GM19438 (cell line): ENCODE data around the gene TMEM229B.
A peak's percentile ranks its signal among the peaks of the same experiment; 100 is the strongest.

Experiments used
- ATAC-seq: cut with Tn5 transposase; IDR thresholded peaks from one replicate; pipeline ENCODE4 v1.9.1; 2021; ENCODE audit warnings: low read depth; ENCODE audit not compliant: unreplicated experiment

Gene TMEM229B

DNA sequence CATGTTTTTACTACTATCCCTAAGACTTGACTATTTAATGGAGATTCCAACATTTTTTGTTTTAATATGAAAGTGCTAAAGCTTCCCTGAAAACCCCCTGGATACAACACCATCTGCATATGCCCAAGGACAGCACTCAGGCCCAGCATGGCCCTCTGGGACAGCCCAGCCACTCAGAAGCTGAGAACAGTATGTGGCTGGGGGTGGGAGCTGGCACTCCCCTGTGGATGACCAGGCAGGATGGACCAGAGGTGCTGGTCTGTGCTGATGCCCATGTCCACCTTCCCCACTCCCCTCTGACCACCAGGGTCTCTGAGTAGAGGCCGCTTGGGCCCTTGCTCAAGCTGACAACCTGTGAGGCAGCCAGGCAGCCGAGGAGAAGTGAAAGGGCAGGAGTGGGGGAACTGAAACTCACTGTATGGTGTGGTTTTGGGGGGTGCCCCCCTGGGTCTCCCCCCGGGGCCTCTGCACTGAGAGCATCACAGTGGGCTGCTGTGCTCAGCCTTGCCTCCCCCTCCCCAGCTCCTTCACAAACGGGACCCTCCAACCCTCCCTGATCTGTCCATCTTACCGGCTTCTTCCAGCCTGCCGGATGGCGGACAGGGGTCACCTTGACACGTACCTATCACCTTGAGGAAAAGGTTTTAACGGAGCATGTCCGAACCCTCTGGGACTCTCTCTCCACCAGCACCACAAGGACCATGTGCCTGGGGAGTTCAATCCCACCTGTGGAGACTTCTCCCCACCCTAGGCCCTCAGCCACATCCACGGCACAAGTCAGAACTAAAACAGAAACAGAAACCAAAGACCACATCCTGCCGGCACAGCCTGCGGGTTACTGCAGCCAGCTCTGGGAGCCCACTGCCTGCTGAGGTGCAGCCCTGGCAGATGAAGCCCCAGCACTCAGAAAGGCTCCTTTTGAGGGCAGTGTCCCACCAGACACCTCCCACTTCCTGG lies at the start of gene TMEM229B:
Gene TMEM229B (minus strand): TSS at position 785 of the 957 bp plus-strand sequence. CDS start 14,798 bp downstream, outside the sequence.
- ATAC-seq = peak; percentile 92

DNA sequence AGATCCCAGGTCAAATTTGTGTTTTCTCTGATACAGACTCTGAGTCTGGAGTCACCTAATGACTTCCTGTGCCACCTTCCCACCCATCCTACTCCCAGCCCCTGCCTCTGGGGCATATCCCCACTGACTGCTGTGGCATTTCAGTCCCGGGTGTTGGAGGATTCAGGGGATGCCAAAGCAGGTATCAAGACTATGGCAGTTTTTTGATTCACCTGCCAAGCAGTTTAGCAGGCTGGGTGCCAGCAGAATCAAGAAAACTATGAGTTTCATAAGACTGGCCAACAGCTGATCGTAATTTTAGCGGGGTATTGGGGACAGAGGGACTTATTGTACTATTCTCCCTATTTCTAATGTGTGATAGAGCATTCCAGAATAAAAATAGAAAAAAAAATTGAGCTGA lies 49.2 kb upstream of the TMEM229B start:
- ATAC-seq = no peak

DNA sequence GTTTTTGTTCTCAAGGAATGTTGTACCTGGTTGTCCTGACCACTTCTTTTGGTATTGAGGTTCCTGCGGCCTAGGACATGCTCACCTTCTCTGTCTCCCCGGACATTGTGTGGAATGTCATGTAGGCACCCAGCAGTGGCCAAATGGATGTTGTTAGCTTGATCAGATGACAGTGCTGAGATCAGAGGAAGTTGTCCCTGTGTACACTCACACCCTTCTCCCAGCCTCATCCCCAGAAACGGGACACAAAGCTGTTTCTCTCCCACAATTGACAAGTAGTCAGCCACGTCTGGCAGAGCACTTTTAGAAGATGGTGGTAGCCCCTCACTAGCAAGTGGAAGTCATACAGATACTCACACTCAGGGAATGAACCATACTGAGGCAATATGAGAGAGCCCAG lies 47.6 kb upstream of the TMEM229B start:
- ATAC-seq = no peak

DNA sequence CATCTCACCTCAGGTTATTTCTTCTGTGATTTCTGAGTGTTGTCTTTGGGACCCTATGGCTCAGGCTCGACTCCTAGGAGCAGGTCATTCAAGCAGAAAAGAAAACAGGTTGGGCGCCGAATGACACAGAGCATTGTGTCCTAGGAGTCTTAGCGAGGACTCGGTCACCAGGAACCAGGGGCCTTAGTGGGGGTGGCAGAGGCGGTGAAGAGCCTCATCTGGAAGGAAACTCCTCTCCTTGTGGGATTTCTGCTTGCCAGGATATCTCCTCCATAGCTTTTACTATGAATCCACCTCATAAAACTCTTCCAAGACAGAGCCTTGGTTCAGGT lies 45.2 kb upstream of the TMEM229B start:
- no peak for ATAC-seq

DNA sequence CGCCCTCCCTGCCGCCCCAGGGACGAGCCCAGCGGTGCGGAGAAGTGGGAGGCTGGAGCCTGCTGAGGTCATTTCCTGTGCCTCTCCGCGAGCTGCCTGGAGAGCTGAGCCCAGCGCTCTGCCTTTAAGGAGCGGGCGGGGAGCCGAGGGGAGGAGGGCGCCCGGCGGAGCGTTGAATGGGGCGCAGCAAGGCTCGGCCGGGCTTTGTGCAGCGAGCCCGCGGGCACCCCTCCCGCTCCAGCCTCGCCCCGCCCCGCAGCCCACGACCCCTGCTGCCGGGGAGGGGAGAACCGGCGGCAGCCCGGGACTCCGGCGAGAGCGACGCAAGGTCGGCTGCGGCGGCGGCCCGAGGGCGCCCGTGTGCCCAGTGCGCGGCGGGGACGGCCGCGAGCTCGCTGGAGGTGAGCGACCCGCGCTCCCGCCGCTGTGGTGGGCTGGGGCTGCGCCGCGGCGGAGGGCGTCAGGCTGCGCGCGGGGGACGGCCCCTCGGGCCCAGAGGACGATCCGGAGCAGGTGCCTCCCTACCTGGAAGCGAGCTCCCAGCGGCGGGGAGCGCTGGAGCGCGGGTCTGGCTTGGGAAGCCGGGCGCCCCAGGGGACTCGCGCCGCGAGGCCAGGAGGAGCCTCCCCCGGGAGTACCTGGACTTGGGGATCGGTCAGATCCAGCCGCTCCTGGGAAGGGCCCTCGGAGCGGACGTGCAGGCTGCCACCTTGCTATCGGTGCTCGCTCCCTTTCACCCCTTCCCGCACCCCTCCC lies 44.7 kb upstream of the TMEM229B start, which contains the start of gene PLEKHH1:
Gene PLEKHH1 (plus strand): TSS at position 293 of the 756 bp plus-strand sequence. CDS start 8,578 bp downstream, outside the sequence.
- ATAC-seq = peak; percentile 80

DNA sequence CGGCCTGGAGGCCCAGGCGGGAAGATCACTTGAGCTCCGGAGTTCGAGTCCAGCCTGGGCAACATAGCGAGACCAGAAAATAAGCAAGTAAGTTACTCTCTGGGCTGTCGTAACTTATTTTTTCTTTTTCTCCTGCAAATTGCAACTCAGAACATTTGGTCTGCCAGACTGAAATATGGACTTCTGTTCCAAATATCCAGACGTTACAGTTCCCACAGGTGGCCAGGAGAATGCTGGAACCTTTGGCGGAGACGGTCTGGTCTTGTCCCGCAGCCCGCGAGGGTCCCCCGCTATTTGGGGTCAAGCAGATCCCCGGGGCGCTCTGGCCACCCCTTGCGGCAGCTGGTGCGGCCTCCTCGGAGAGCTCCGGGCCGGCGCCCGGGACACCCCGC lies 44.1 kb upstream of the TMEM229B start:
- ATAC-seq = no peak

DNA sequence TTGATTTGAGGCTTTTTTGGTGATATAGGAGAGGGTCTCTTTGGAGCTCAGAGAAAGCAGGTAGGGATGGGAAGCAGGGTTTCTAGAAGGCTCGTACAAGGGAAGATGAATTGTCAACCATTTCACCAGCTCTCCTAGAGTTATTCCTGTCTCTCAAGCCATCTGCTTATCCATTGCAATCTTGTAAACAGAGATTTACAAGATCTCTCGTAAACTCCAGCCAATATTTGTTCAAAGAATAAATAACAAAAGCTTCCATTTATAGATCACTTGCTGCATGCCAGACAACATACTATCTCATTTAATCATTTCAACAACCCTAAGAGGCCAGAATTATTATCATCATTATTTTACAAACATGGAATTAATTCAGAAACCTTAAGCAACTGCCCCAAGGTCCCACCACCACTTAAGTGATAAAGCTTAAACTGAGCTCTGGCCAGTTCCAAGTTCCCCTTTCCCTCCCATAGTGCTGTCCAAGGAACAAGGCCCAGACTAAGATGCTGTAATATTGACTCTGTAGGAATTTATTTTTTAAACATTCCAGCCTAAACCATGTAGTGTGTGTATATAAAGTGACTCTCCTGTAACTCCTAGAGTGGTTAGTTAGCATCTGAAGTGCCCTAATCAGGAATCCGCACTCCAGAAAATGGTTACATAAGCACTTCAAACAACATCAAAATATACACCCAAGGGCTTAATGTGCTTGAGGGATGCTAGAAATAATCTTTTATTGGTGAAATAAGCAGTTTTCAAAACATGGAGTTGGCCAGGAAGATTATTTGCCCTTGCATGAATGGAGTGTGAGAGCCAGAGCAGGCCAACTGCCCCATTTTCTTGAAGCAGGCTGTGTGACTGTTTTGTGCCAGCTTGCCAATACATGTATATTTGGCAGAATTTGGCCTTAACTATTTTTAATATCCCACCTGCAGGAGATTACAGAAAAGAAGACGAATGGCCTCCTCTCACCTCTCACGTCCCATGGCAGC lies 41.7 kb upstream of the TMEM229B start:
- no peak for ATAC-seq

DNA sequence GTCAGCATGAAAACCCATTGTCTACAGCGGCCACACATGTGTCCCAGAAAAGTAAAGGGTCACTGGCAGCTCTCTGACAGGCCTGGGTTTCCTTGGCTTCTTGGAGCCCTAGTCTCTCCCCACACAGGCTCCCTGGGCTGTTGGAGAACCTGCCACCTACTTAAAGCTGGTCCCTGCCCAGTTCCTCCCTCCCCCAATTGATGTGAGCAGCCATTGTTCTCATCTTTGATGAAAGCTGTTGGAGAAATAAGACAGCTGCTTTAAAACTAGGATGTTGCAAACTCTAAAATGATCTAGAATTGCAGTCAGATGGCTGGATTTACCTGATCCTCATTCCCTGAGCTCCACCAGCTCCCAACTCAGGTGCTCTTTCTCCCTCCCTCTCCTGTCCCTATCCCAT lies 39.8 kb upstream of the TMEM229B start:
- no peak for ATAC-seq

DNA sequence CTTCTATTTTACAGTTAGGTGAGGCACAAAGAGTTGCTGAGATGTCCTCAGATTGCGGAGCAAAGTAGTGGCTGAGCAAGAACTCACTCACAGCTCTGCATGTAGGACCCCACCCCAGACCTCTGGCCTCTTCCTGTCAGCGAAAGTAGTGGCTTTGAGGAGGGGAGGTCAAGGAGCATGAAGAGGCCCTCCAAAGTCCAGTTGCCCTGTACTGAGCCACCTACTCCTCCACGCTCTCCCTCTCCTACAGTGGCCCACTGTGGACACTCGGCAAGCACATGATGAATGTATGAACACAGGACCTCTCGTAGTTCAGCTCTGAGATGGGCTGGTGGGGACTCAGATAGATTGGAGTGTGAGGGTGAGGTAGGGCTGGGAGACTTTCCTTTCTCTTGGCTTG lies 39.2 kb upstream of the TMEM229B start:
- no peak for ATAC-seq

DNA sequence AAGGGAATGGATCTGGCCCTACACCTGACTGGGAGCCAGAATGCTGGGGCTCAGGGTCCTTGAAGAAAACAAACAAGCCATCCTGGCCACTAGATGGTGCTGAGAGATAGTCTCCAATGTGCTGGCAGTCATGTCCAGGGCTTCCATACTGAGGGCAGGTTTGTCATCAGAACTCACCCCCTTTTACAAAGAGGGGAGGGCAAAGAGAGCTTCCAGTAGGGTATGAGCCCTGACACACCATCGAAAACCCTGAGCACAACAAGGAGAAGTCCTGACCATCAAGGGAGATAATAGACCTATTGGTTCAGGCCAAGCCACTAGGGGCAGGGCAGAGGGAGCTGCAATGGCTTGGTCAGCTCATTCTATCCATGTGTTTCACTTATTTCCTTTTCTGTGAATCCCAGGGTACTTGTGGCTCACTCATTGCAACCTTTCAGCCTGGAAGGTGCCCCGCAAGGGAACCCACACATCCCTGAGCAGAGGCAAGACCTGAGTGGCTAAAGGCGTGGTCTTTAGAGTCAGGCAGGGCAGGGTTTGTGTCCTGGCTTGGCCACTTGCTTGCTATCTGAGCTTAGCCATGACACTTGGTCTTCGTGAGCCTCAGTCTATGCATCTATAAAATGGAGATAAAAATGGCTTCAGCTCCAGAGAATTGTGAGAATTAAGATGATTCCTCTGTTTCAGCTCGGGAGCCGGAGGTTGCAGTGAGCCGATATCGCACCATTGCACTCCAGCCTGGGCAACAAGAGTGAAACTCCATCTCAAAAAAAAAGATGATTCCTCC lies 38.3 kb upstream of the TMEM229B start:
- ATAC-seq = no peak

DNA sequence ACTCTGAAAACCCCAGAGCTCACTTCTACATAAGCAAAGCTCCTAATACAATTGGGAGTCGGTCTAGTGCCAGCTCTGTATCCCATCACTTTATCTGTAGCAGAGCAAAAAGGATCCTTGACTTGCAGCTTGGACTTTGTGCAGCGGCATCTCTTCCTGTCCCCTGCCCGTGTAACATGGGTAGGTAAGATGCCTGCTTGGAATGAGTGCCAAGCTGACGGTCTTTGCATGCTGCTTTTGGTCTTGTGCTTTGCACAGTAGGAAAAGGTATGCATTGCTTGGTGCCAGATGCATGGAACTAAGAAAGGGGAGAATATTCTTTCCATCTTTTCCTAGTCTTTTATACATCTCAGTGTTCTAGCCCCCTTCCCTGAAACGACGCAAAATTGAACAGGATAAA lies 37.7 kb upstream of the TMEM229B start:
- ATAC-seq = no peak

DNA sequence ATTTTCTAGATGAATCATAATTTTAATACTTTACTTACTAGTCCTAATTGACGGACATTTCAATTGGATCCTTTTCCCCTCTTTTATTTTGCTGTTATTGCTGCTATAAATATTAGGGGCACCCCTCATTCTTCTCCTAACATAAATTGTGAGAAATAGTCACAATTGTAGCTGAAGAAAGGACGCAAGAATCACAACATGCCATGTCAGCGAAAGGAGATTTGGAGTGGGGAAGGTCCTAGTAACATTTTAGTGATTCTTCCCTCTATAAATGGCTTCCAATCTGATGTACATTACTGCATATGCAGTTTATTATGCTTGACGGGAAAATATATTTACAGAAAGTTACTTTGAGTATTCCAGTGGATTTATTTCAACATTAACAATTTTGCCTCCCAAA lies 36.9 kb upstream of the TMEM229B start:
- no peak for ATAC-seq

DNA sequence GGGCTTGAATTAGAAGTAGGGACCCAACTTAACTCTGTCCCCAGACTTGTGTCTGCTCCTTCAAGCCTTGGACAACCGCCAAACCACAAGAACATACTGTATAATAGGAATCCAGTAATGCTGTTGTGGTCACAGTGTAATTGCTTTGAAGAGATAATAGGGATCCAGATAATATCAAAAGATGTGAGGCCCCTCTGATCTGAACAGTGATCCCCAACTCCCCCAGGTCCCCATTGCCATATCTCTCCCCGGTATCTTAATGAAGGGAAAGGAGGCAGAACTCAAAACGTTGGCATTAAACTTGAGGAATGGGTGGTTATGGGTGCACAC lies 36.1 kb upstream of the TMEM229B start:
- ATAC-seq = no peak

DNA sequence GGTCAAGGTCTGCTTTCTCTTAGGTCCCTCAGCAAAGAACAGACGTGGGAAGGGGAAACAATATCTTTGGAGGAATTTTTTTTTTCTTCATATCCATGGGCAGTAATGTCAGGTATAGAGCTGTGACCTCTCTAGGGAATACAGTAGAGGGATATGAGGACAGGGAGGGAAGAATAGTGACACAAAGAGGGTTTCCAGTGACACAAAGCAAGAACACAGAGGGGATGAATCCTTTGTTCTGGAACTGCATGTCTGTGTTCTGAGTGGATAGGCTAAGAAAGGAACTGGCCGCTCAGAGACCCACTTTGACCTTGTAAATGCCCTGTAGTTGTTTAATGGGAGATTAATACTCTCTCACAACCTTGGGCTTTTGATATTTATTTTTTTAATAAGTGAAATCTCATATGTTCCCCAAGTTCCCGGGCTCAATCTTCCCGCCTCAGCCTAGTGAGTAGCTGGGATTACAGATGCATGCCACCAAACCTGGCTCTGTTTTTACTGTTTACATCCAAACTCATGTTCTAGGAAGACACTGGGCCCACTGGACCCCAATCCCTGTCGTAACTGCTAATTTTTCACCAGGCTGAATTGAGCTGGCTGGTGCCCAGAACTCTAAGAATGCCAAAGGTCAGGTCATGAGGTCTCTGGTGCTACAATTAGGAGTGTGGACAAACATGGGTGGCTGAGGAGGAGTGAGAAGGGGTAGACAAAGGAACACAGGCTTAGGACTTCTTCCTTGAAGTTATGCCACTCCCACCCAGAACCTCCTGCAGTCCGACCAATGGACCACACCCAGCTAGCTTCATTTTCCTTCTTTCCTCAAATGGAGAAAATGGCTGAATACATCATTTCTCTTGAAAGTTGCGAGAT lies 35.5 kb upstream of the TMEM229B start:
- no peak for ATAC-seq

DNA sequence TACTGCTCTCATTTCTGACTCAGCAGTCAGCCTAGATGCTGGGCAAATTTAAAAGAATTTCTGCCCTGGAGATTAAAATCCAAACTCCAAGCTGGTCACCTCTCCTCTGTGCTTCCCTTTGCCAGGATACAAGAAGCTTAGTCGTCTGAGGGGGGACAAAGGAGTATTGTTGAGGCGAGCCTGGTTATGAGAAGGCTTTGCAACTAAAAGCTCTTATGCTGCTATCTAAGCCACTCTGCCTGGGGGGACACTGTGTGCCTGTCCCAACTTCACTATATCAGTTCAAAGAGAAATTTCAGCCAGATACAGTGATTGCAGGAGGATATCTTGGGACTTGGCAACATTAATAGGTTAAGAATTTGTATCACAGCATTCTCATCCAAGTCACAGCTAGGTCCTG lies 33.7 kb upstream of the TMEM229B start:
- ATAC-seq = no peak

DNA sequence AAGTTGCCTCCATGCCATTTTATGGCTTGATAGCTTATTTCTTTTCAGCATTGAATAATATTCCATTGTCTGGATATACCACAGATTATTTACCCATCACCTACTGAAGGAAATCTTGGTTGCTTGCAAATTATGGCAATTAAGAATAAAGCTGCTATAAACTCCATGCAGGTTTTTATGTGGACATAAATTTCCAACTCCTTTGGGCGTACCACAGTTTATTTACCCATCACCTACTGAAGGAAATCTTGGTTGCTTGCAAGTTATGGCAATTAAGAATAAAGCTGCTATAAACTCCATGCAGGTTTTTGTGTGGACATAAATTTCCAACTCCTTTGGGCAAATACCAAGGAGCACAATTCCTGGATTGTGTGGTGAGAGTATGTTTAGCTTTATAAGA lies 32.0 kb upstream of the TMEM229B start:
- ATAC-seq = no peak

DNA sequence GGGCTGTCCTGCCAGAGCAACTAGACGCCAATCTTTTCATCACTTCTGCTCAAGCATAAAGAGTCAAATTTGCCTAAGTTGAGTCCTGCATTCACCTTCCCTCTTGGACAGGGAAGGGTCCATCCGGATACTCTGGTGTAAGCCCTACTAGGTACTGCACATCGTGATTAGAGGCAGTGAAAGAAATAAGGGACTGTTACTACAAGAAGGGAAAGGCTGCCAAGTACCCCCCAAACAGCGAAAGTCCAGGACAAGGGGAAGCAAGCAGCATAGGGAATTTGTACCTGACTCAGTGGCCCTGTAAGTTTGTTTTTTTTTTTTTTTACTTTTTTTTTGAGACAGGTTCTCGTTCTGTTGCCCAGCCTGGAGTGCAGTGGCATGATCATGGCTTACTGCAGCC lies 30.9 kb upstream of the TMEM229B start:
- no peak for ATAC-seq

DNA sequence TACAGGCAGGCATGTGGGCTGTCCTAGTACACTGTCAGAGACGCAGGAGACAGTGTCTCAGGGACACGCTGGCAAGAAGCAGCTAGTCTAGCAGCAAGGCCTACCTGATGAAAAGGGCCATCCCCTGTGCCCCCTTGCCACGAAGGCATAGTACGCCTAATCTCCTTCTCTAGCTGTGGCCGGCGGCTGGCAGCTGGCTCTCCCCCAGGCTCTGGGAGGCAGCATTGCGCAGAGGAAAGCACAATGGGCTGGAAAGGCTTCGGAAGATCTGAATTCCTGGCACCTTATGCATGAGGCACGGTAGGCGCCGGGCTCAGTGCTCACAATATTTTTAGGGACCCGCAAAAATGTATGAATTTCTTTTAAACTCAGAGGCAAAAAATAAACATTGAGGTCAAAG lies 28.6 kb upstream of the TMEM229B start:
- no peak for ATAC-seq

DNA sequence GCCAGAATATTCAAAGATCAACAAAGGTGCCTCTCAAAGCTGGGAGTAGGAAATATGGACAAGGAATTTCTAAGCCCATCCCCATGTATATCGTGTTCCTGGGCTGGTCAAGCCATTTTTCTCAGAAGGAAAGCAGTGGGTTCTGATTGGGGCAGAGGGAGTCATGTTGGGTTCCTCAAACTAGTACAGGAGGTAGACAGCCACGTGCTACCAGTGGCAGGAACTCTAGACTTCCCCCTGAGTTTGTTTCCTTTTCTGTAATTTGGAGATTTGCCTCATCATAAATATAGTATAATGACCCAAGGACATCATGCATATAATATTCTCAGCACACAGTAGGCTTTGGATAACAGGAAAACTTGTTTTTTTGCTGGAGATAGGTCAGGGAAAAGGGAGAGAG lies 28.2 kb upstream of the TMEM229B start:
- no peak for ATAC-seq
